Memory B cell (primary cell): ENCODE measurements around the gene LSM2.
"Not testable (repeated sequence)": the region's sequence is repeated elsewhere in the genome, so short reads cannot be mapped to it uniquely, and the experiment has no call there.

Experiments used
- ATAC-seq: fragments of 150-1000 bp; cut with Tn5 transposase; 2 replicates; pipeline ENCODE4 v1.10.0; 2021; ENCODE audit warnings: low read depth, mild to moderate bottlenecking, moderate library complexity
- DNase-seq, 2 donors: peaks; one replicate each; pipeline ENCODE4 v3.0.0; 2022; ENCODE audit warnings: low spot score in 2 of 2
- H3K27ac Mint-ChIP-seq: one replicate; pipeline ENCODE4 v1.8.0; 2022; ENCODE audit warnings: mild to moderate bottlenecking, moderate library complexity, mixed read lengths
- H3K27me3 Mint-ChIP-seq: one replicate; pipeline ENCODE4 v1.8.0; 2022; ENCODE audit warnings: mixed read lengths
- H3K36me3 Mint-ChIP-seq: one replicate; pipeline ENCODE4 v1.8.0; 2022; ENCODE audit warnings: mild to moderate bottlenecking, mixed read lengths
- H3K4me1 Mint-ChIP-seq: one replicate; pipeline ENCODE4 v1.8.0; 2022; ENCODE audit warnings: mixed read lengths
- H3K4me3 Mint-ChIP-seq: one replicate; pipeline ENCODE4 v1.8.0; 2022; ENCODE audit warnings: mild to moderate bottlenecking, moderate library complexity, mixed read lengths
- H3K9me3 Mint-ChIP-seq: one replicate; pipeline ENCODE4 v1.8.0; 2022; ENCODE audit warnings: mixed read lengths

The LSM2 gene

GRCh38 chr6:31836047-31836473, 29.3 kb upstream of the LSM2 start:
- DNase-seq (no peak), ATAC-seq (no peak)
- H3K9me3 Mint-ChIP-seq: no peaks in the 10 kb centered on the region
- H3K36me3 Mint-ChIP-seq: peaks cover 13% of the 10 kb centered on the region
- peak overlapping the region; percentile 99 for H3K27ac Mint-ChIP-seq
- H3K27me3 Mint-ChIP-seq: no peaks in the 10 kb centered on the region
- H3K4me1 Mint-ChIP-seq: peaks cover 27% of the 10 kb centered on the region
- H3K4me3 Mint-ChIP-seq: peak overlapping the region; percentile 96

DNA sequence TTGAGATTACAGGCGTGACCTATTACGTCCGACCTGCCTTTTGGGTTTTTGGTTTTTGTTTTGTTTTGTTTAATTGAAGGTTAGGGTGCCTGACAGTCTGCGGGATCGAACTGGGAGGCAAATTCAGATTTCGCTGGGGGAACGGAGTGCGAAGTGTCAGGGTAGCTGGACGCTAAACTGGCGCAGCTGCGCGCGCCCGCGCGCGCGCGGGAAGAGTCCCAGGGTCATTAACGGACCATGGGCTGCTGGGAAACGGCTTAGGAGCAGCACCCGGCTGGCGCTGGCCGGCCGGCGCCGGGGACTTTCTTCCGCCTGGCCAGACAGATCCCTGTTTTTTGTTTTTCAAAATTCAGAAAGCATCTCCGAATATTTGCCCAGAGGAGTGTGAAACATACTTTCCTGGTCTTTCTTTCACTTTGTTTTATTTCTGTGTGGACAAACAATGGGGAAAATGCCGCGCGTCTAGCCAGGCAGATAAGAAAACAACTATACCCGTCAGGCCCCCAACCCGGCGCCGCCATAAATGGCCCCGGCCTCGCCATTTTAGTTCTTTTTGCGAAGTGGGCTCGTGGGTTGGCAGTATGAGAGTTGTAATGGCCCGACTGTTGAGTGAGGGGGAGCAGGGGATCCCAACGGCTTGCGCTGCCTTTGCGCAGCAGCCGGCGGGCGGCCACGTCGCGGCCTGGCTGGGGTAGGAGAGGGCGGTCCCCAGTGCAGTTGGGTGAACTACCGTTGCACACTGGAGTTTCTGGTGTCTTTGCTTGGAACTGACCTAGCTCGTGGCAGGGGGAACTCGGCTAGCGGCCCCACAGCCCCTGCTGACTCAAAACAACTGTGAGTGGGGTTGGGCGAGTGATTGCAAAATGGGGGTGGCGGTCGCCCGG, 27.8 kb upstream of the LSM2 start:
- ATAC-seq (peak; percentile 55), DNase-seq (peak; percentile 73 to 85)
- Mint-ChIP-seq H3K36me3 (peaks cover 13% of the 10 kb centered on the region), H3K4me1 (peaks cover 38% of the 10 kb centered on the region), H3K27me3 (no peaks in the 10 kb centered on the region), H3K27ac (peak overlapping the region; percentile 99), H3K4me3 (peak overlapping the region; percentile 96), H3K9me3 (no peaks in the 10 kb centered on the region)

DNA sequence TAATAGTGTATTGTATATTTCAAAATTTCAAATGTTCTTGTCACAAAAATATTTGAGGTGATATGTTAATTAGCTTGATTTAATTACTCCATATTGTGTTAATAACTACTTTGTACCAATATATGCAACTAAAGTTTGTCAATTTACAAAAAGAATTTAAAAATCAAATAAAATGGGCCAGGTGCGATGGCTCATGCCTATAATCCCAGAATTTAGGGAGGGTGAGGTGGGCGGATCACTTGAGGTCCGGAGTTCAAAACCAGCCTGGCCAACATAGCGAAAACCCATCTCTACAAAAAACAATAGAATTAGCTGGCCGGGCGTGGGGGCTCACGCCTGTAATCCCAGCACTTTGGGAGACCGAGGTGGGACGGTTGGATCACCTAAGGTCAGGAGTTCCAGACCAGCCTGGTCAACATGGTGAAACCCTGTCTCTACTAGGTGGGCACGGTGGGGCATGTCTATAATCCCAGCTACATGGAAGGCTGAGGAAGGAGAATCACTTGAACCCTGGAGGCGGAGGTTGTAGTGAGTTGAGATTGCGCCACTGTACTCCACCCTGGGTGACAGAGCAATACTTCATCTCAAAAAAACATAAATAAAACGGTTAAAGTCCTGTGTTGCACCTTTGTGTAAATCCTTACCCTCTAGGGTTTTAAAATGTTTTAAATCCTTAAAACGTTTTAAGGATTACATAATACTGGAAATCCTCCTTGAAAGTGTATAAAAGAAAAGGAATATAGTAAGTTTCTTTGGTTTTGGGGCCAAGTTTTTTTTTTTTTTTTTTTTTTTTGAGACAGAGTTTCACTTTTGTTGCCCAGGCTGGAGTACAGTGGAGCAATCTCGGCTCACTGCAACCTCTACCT, 24.8 kb upstream of the LSM2 start:
- H3K4me1 Mint-ChIP-seq: peaks cover 30% of the 10 kb centered on the region
- peak overlapping the region; percentile 80 for H3K27ac Mint-ChIP-seq
- no peak for DNase-seq
- peak overlapping the region; percentile 91 for H3K4me3 Mint-ChIP-seq
- H3K9me3 Mint-ChIP-seq: no peaks in the 10 kb centered on the region
- H3K36me3 Mint-ChIP-seq: no peaks in the 10 kb centered on the region
- no peak for ATAC-seq
- H3K27me3 Mint-ChIP-seq: no peaks in the 10 kb centered on the region

DNA sequence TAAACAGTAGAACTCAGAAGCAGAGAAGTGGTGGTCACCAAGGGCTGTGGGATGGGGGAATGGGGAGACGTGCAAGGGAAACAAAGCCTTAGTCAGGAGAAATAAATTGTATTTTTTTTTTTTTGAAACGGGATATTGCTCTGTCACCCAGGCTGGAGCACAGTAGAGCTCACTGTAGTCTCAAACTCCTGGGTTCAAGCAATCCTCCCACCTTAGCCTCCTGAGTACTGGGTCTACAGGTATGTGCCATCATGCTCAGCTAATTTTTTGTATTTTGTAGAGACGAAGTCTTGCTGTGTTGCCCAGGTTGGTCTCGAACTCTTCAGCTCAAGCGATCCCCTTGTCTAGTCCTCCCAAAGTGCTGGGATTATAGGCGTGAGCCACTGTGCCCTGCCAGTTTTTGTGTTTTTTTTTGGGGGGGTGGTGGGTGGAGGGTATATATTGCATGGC, 24.1 kb upstream of the LSM2 start:
- no peaks in the 10 kb centered on the region for H3K27me3 Mint-ChIP-seq
- peaks cover 24% of the 10 kb centered on the region for H3K4me1 Mint-ChIP-seq
- peak overlapping the region; percentile 80 for H3K27ac Mint-ChIP-seq
- H3K9me3 Mint-ChIP-seq: no peaks in the 10 kb centered on the region
- no peak for ATAC-seq
- H3K4me3 Mint-ChIP-seq: peak overlapping the region; percentile 91
- DNase-seq: no peak
- H3K36me3 Mint-ChIP-seq: no peaks in the 10 kb centered on the region

DNA sequence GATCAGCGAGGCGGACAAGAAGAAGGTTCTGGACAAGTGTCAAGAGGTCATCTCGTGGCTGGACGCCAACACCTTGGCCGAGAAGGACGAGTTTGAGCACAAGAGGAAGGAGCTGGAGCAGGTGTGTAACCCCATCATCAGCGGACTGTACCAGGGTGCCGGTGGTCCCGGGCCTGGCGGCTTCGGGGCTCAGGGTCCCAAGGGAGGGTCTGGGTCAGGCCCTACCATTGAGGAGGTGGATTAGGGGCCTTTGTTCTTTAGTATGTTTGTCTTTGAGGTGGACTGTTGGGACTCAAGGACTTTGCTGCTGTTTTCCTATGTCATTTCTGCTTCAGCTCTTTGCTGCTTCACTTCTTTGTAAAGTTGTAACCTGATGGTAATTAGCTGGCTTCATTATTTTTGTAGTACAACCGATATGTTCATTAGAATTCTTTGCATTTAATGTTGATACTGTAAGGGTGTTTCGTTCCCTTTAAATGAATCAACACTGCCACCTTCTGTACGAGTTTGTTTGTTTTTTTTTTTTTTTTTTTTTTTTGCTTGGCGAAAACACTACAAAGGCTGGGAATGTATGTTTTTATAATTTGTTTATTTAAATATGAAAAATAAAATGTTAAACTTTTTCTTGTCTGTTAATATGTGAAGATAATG, 23.0 kb upstream of the LSM2 start:
- ATAC-seq: peak; percentile 6
- peak in 1 of 2 donors; percentile 38 for DNase-seq

GRCh38 chr6:31827286-31828079, 20.7 kb upstream of the LSM2 start, which contains the start of gene HSPA1B:
HSPA1B (plus strand) TSS chr6:31827738; CDS start chr6:31827951, 213 bp downstream.
- no peaks in the 10 kb centered on the region for H3K36me3 Mint-ChIP-seq
- DNase-seq: peak; percentile 73 to 77
- H3K4me3 Mint-ChIP-seq: peak within 1 kb of the TSS; percentile 92
- H3K27me3 Mint-ChIP-seq: no peaks in the 10 kb centered on the region
- peaks cover 16% of the 10 kb centered on the region for H3K4me1 Mint-ChIP-seq
- H3K9me3 Mint-ChIP-seq: no peaks in the 10 kb centered on the region
- peak within 1 kb of the TSS; percentile 97 for H3K27ac Mint-ChIP-seq
- peak; percentile 74 for ATAC-seq

More for the DNA sequence above, 23.0 kb upstream of the LSM2 start:
- Mint-ChIP-seq H3K9me3 (no peaks in the 10 kb centered on the region), H3K4me1 (peaks cover 19% of the 10 kb centered on the region), H3K36me3 (no peaks in the 10 kb centered on the region), H3K27me3 (no peaks in the 10 kb centered on the region), H3K4me3 (peak overlapping the region; percentile 91), H3K27ac (peak overlapping the region; percentile 80)

DNA sequence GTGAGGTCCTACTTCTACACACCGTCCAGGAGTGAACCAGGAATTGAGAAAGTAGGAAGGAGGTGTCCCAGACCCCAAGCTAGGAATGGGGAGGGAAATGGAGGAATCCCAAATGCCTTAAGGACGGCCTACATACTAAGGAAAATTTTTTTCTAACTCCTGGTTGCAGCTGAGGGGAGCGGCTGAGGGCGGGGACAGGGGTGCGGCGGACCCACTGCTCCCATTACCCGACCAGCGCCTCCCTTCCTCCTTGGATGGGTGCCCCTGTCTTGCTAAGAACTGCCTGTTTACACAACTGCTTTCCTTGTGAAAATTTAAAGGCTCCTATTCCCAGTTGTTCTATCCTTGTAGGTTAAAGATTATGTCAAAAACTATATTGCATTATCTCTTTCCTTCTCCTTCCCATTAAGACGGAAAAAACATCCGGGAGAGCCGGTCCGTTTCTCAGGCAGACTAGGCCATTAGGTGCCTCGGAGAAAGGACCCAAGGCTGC, 20.1 kb upstream of the LSM2 start:
- no peak for DNase-seq
- H3K27ac Mint-ChIP-seq: peak overlapping the region; percentile 97
- no peaks in the 10 kb centered on the region for H3K27me3 Mint-ChIP-seq
- peaks cover 21% of the 10 kb centered on the region for H3K4me1 Mint-ChIP-seq
- H3K4me3 Mint-ChIP-seq: peak overlapping the region; percentile 92
- no peaks in the 10 kb centered on the region for H3K36me3 Mint-ChIP-seq
- H3K9me3 Mint-ChIP-seq: no peaks in the 10 kb centered on the region
- ATAC-seq: peak; percentile 14

GRCh38 chr6:31825553-31825952, 18.8 kb upstream of the LSM2 start:
- H3K27ac Mint-ChIP-seq: peak overlapping the region; percentile 97
- peak overlapping the region; percentile 37 for H3K4me3 Mint-ChIP-seq
- no peaks in the 10 kb centered on the region for H3K36me3 Mint-ChIP-seq
- H3K9me3 Mint-ChIP-seq: no peaks in the 10 kb centered on the region
- H3K4me1 Mint-ChIP-seq: peaks cover 19% of the 10 kb centered on the region
- ATAC-seq (no peak), DNase-seq (no peak)
- H3K27me3 Mint-ChIP-seq: no peaks in the 10 kb centered on the region

DNA sequence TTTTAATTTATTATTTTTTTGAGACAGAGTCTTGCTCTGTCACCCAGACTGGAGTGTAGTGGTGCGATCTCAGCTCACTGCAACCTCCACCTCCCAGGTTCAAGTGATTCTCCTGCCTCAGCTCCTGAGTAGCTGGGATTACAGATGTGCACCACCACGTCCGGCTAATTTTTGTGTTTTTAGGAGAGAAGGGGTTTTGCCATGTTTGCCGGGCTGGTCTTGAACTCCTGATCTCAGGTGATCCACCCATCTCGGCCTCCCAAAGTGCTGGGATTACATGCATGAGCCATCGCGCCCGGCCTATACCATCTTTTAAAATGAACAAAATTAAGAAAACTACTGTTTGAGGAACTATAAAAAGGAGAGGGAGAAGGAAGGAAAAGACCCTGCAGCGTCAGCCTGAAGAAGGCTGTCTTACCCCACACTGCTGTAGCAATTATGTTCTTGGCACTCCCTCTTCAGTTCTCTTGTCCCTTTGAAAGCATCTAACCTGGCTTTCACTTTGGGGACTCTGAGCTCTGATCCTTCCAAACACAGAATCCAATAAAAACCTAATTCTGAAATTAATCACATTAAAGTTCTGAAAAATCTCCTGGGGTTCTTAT, 16.9 kb upstream of the LSM2 start:
- DNase-seq, H3K27me3 Mint-ChIP-seq, H3K27ac Mint-ChIP-seq, H3K36me3 Mint-ChIP-seq, H3K9me3 Mint-ChIP-seq, ATAC-seq: not testable (repeated sequence)
- H3K4me3 Mint-ChIP-seq: peak overlapping the region; percentile 49
- peaks cover 15% of the 10 kb centered on the region for H3K4me1 Mint-ChIP-seq

DNA sequence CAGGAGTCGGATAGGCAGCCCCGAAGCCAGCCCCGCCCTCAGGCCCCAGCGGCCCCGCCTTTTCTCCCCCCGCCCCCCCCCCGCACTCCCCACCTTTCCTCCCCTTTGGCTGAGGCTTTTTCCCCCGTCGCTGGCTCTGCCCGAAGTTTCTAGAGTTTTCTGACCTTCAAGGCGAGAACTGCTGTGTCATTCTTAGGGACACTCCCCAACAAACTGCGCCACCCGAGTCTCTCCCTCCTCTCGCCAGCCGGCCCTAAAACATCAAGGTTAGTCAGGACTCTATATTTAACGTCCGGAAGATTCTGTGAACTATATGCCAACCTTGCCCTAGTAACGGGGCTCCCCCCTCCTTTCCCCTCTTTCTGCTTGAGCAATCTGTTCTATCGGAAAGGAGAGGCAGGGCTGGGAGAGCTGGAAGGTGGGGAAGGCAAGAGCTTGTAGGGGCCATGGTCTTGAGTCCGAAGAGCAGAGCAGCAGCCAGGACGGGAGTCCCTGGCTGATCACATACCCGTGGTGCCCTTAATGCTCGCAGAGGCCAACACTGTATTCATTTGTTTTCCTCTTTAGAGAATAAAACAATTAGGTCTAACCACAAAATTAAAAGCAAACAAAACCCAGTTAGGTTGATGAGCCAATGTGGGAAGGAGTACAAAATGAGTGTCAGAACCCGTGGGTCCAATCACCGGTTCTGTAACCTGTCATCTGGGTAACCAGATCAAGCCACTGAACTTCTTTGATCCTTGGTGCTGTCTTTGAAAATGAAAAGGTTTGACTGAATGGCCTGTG, 15.5 kb upstream of the LSM2 start:
- Mint-ChIP-seq H3K4me3 (peak overlapping the region; percentile 99), H3K36me3 (no peaks in the 10 kb centered on the region), H3K27ac (peak overlapping the region; percentile 94), H3K9me3 (no peaks in the 10 kb centered on the region), H3K4me1 (peaks cover 23% of the 10 kb centered on the region), H3K27me3 (no peaks in the 10 kb centered on the region)
- DNase-seq (peak in 1 of 2 donors; percentile 48), ATAC-seq (peak; percentile 38)

GRCh38 chr6:31821301-31822035, 14.7 kb upstream of the LSM2 start:
- DNase-seq (peak in 1 of 2 donors; percentile 61), ATAC-seq (peak; percentile 56)
- Mint-ChIP-seq H3K4me3 (peak overlapping the region; percentile 99), H3K27ac (peak overlapping the region; percentile 94), H3K9me3 (no peaks in the 10 kb centered on the region), H3K36me3 (no peaks in the 10 kb centered on the region), H3K4me1 (peaks cover 17% of the 10 kb centered on the region), H3K27me3 (no peaks in the 10 kb centered on the region)
